GM12878 (cell line): ENCODE results near the gene ATP6V1A. TPM values are rescaled to one million over a fixed set of nuclear protein-coding genes. Genes with fewer than 3 reads are reported as not detected.

Source experiments
- ATAC-seq: fragments of 200-7000 bp; cut with Tn5 transposase; 3 replicates; pipeline ENCODE4 v1.9.1; 2020; ENCODE audit warnings: mild to moderate bottlenecking, moderate library complexity
- BruUV-seq: library from RNA; stranded (reverse); fragments of 400-500 nt; replicated peaks from 2 replicates; lab custom pipeline; 2021; lab: Mats Ljungman, UMichigan
- CTCF ChIA-PET: fragments of 300-600 bp; sonication (Branson Sonifier 250); formaldehyde crosslinking; extraction: SDS; loops from one replicate; lab custom pipeline; 2021; ENCODE audit warnings: inconsistent platforms; lab: Yijun Ruan, JAX
- POLR2A ChIA-PET: fragments of 350-600 bp; formaldehyde crosslinking; extraction: SDS; loops from one replicate; lab custom pipeline; 2021; ENCODE audit warnings: inconsistent platforms; lab: Charles Lee
- RAD21 ChIA-PET: fragments of 300-600 bp; sonication (Branson Sonifier 250); formaldehyde crosslinking; loops from one replicate; lab custom pipeline; 2023; ENCODE audit warnings: antibody characterized with exemption; ENCODE audit not compliant: unreplicated experiment; lab: Charles Lee
- SMC1A ChIA-PET: fragments of 300-600 bp; sonication (Branson Sonifier 250); formaldehyde crosslinking; loops from one replicate; lab custom pipeline; 2023; ENCODE audit not compliant: unreplicated experiment, uncharacterized antibody; lab: Charles Lee
- DNase-seq: peaks from one replicate; pipeline ENCODE4 v3.0.0-alpha.2; 2011; ENCODE audit warnings: low read depth, low spot score
- FAIRE-seq: peaks from 3 replicates; lab custom pipeline; 2011; peaks lifted over from hg19 to GRCh38; lab: Jason Lieb, UNC
- H2AFZ ChIP-seq: 2 replicates; pipeline ENCODE4 v1.6.0; 2011; ENCODE audit warnings: low read depth, low read length, control low read depth; ENCODE audit not compliant: control insufficient read depth
- H3K27ac ChIP-seq: 2 replicates; pipeline ENCODE4 v1.5.1; 2011; ENCODE audit warnings: control low read depth; ENCODE audit not compliant: control insufficient read depth, insufficient read depth
- H3K27me3 ChIP-seq, 2 experiments: replicated peaks in 1 of 2; 2 replicates each; pipeline versions ENCODE4 v1.6.0 to v1.6.1; 2011; ENCODE audit warnings: low read length in 1 of 2; ENCODE audit not compliant: control insufficient read depth in 2 of 2, insufficient read depth in 2 of 2
- H3K36me3 ChIP-seq, 2 experiments: 2 replicates each; pipeline ENCODE4 v1.5.1; 2011; ENCODE audit warnings: low read length in 1 of 2; ENCODE audit not compliant: control insufficient read depth in 2 of 2, insufficient read depth in 2 of 2
- H3K4me1 ChIP-seq: 2 replicates; pipeline ENCODE4 v1.6.1; 2011; ENCODE audit warnings: mild to moderate bottlenecking, low read length, moderate library complexity, mixed read lengths; ENCODE audit not compliant: control insufficient read depth, insufficient read depth
- H3K4me2 ChIP-seq: 2 replicates; pipeline ENCODE4 v1.6.0; 2011; ENCODE audit warnings: control low read depth; ENCODE audit not compliant: control insufficient read depth, insufficient read depth
- H3K4me3 ChIP-seq: fragments of 200-600 bp; sonication (generic); 2 replicates; pipeline ENCODE4 v1.5.1; 2016
- H3K79me2 ChIP-seq: 2 replicates; pipeline ENCODE4 v1.6.0; 2011; ENCODE audit warnings: low read length; ENCODE audit not compliant: control insufficient read depth, insufficient read depth
- H3K9ac ChIP-seq: 2 replicates; pipeline ENCODE4 v1.8.0; 2011; ENCODE audit warnings: low read length, control low read depth, mixed read lengths; ENCODE audit not compliant: control insufficient read depth, insufficient read depth
- H3K9me3 ChIP-seq: replicated peaks from 3 replicates; pipeline ENCODE4 v1.5.1; 2011; ENCODE audit warnings: mild to moderate bottlenecking, low read length; ENCODE audit not compliant: control insufficient read depth, insufficient read depth
- H4K20me1 ChIP-seq: 2 replicates; pipeline ENCODE4 v1.6.0; 2011; ENCODE audit not compliant: control insufficient read depth, insufficient read depth
- CHD2 ChIP-seq: IDR thresholded peaks from 2 replicates; pipeline ENCODE4 v1.6.1; 2011; ENCODE audit warnings: low read depth, low read length, improper control_type of control experiment, borderline replicate concordance
- CTCF ChIP-seq, 3 experiments: IDR thresholded peaks in 2 of 3; conservative IDR thresholded peaks in 1 of 3; 2 replicates each; pipeline ENCODE4 v1.5.1; 2011; ENCODE audit warnings: low read depth in 3 of 3, low read length in 3 of 3, mild to moderate bottlenecking in 3 of 3, control low read depth in 2 of 3, moderate library complexity in 2 of 3, inconsistent platforms in 1 of 3, mixed read lengths in 1 of 3; ENCODE audit not compliant: control insufficient read depth in 2 of 3, insufficient read depth in 1 of 3; ENCODE audit errors: extremely low read depth in 1 of 3
- ESRRA ChIP-seq: IDR thresholded peaks from 2 replicates; pipeline ENCODE4 v1.6.1; 2012; ENCODE audit warnings: mild to moderate bottlenecking, low read length, improper control_type of control experiment
- ETV6 ChIP-seq, 2 experiments: fragments of 450-650 bp in 1 of 2; IDR thresholded peaks in 1 of 2; conservative IDR thresholded peaks in 1 of 2; 2 replicates each; pipeline ENCODE4 v1.6.1; 2014; ENCODE audit warnings: antibody characterized with exemption in 1 of 2, borderline replicate concordance in 1 of 2, low read depth in 1 of 2, mild to moderate bottlenecking in 1 of 2, moderate library complexity in 1 of 2
- GATAD2B ChIP-seq: fragments of 450-650 bp; conservative IDR thresholded peaks from 2 replicates; pipeline ENCODE4 v1.6.1; 2017; ENCODE audit warnings: low read depth, mild to moderate bottlenecking, moderate library complexity
- IKZF2 ChIP-seq, 2 experiments: fragments of 450-650 bp; IDR thresholded peaks; 2 replicates each; pipeline ENCODE4 v1.6.1; 2017; ENCODE audit warnings: mild to moderate bottlenecking in 2 of 2, moderate library complexity in 2 of 2
- MEF2B ChIP-seq: fragments of 450-650 bp; IDR thresholded peaks from 2 replicates; pipeline ENCODE4 v1.6.1; 2018; ENCODE audit warnings: mild to moderate bottlenecking, moderate library complexity; ENCODE audit not compliant: partially characterized antibody, poor library complexity, severe bottlenecking
- NR2C1 ChIP-seq: fragments of 450-650 bp; IDR thresholded peaks from 2 replicates; pipeline ENCODE4 v1.6.1; 2017; ENCODE audit warnings: antibody characterized with exemption, mild to moderate bottlenecking, moderate library complexity
- NR2F1 ChIP-seq: fragments of 450-650 bp; conservative IDR thresholded peaks from 2 replicates; pipeline ENCODE4 v1.6.1; 2017; ENCODE audit warnings: mild to moderate bottlenecking
- POLR2A ChIP-seq: IDR thresholded peaks from 2 replicates; pipeline ENCODE4 v1.6.1; 2011; ENCODE audit warnings: low read depth, mild to moderate bottlenecking, low read length
- POU2F2 ChIP-seq: IDR thresholded peaks from 3 replicates; pipeline ENCODE4 v1.6.1; 2011; ENCODE audit warnings: low read depth, mild to moderate bottlenecking, low read length, borderline replicate concordance
- RAD21 ChIP-seq: IDR thresholded peaks from 2 replicates; pipeline ENCODE4 v1.6.1; 2011; ENCODE audit warnings: mild to moderate bottlenecking, low read depth, low read length, moderate library complexity; ENCODE audit not compliant: insufficient read depth
- RB1 ChIP-seq: fragments of 450-650 bp; formaldehyde crosslinking; IDR thresholded peaks from 2 replicates; pipeline ENCODE4 v1.6.1; 2017; ENCODE audit warnings: mild to moderate bottlenecking, borderline replicate concordance
- RCOR1 ChIP-seq: conservative IDR thresholded peaks from 2 replicates; pipeline ENCODE4 v1.6.1; 2012; ENCODE audit warnings: low read depth, low read length, improper control_type of control experiment
- SPI1 ChIP-seq: IDR thresholded peaks from 2 replicates; pipeline ENCODE4 v1.6.1; 2011; ENCODE audit warnings: low read depth, mild to moderate bottlenecking, low read length, moderate library complexity, borderline replicate concordance; ENCODE audit not compliant: insufficient read depth
- STAT3 ChIP-seq: IDR thresholded peaks from 2 replicates; pipeline ENCODE4 v1.6.1; 2011; ENCODE audit warnings: low read depth, low read length, improper control_type of control experiment
- TBL1XR1 ChIP-seq: IDR thresholded peaks from 2 replicates; pipeline ENCODE4 v1.6.1; 2012; ENCODE audit warnings: low read depth, low read length, improper control_type of control experiment
- TCF12 ChIP-seq: IDR thresholded peaks from 2 replicates; pipeline ENCODE4 v1.6.1; 2011; ENCODE audit warnings: low read depth, mild to moderate bottlenecking, low read length
- TCF3 ChIP-seq: IDR thresholded peaks from 2 replicates; pipeline ENCODE4 v1.6.1; 2012; ENCODE audit warnings: low read depth, mild to moderate bottlenecking, low read length, borderline replicate concordance; ENCODE audit not compliant: insufficient read depth
- WRNIP1 ChIP-seq: IDR thresholded peaks from 2 replicates; pipeline ENCODE4 v1.6.1; 2011; ENCODE audit warnings: low read depth, low read length, improper control_type of control experiment, borderline replicate concordance
- YY1 ChIP-seq: IDR thresholded peaks from 2 replicates; pipeline ENCODE4 v1.6.1; 2011; ENCODE audit warnings: low read depth, mild to moderate bottlenecking, low read length
- WGBS: methylation state at CpG from one replicate; pipeline ENCODE4 v1.1.6; 2016; ENCODE audit warnings: low lambda C conversion rate; ENCODE audit not compliant: insufficient replicate concordance, insufficient coverage; ENCODE audit errors: missing lambda C conversion rate; 5-methylcytosine and 5-hydroxymethylcytosine counted together
- in situ Hi-C: fragments of 300-500 bp; cut with MboI; formaldehyde crosslinking; loops from 9 replicates; pipeline ENCODE4 v1.14.3; 2018; ENCODE audit warnings: mixed read lengths
- intact Hi-C: fragments of 100-400 bp; cut with micrococcal nuclease; formaldehyde crosslinking; loops from one replicate; pipeline ENCODE4 v1.14.2; 2022; ENCODE audit not compliant: unreplicated experiment
- polyA plus RNA-seq, 11 experiments: library from polyadenylated mRNA; depleted of rRNA in 4 of 11; unstranded in 6 of 11; stranded (reverse) in 5 of 11; fragments of >200 nt; fragmentation: Nextera tagmentation in 4 of 11; fragmentation: Illumina TruSeq in 1 of 11; extraction: Ambion mirVana in 4 of 11; extraction: Trizol in 1 of 11; gene quantifications; 1 replicate in 1 of 11; 2 replicates in 10 of 11; pipeline versions ENCODE4 v1.2.1 to v1.2.3, GENCODE V29; 2011 to 2016; ENCODE audit warnings: inconsistent platforms in 2 of 11, missing spikeins in 2 of 11, low read depth in 1 of 11
- total RNA-seq, 4 experiments: library from RNA; depleted of rRNA in 3 of 4; stranded (reverse); fragments of >200 nt in 3 of 4; fragmentation: Illumina TruSeq in 1 of 4; extraction: Trizol in 1 of 4; gene quantifications; 2 replicates each; pipeline versions ENCODE4 v1.2.1 to v1.2.3, GENCODE V29; 2013 to 2021

Gene ATP6V1A
- total and polyA plus RNA-seq, 10 of the 15 experiments (the other 5 are each of a cell fraction or from before 2014, with no cell fraction given): 22.4 to 65.8 (median 47.7) TPM

DNA sequence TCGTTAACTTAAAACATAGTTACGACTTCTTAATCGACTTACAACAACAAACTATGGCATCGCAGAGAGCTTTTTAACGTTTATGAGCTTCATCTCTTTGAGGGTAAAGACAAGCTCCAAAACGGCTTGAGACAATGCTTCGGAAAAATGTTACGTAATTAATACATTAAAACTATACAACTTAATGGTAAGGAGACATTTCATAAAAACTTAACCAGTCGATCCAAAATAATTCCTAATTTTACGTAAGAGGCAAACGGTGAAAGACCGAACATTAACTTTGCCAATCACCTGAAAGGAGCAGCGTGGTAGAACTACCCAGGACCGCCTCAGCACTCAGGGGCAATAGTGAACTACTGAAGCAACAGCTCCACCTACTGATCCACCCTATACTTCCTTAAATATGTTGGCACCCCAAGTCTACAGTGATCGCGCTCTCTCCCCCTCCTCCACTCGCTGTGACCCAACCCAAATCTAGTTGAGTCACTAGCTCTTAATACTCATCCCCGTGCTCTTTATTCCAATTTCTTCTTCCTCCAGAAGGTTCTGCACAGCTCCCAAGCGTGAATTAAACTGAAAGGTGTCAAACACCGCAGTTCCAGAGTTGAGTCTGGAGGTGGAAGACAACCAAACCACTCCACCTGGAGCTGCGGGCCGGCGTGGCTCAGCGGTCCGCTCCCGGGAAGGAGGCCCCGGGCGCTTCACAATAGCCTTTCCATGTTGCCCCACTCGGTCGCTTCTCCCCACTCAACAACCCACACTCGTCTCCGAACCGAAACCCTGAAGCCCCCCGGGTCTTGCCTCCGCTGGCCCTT, 1.7 kb upstream of the ATP6V1A start:
- H3K4me3 ChIP-seq: peak overlapping the region; percentile 70
- ChIA-PET RAD21 (interaction anchor here (0.7 to 3.6 kb wide), 27 partner anchors 10 to 253 kb away, joined by 3 to 48 read pairs (median 5); partner anchors contain the start of genes SPICE1 and USF3), POLR2A (interaction anchor here (0.7 to 4.5 kb wide), 16 partner anchors 11 to 250 kb away, joined by 3 to 30 read pairs (median 5); partner anchors contain the start of gene USF3), SMC1A (interaction anchor here (0.7 to 5.5 kb wide), 32 partner anchors 8 to 252 kb away, joined by 3 to 55 read pairs (median 3); partner anchors contain the start of genes SPICE1 and USF3), CTCF (interaction anchor here (0.7 to 9.8 kb wide), 34 partner anchors 9 to 546 kb away, joined by 3 to 72 read pairs (median 6); partner anchors contain the start of gene GRAMD1C)
- in situ Hi-C loops (loop anchor here (5.0 to 10.0 kb wide), 2 partner anchors 250 to 307 kb away; no protein-coding TSS in a partner anchor), intact Hi-C loops (loop anchor here (2.0 to 10.0 kb wide), 3 partner anchors 250 to 710 kb away; no protein-coding TSS in a partner anchor)
- H3K9me3 ChIP-seq: no peaks in the 10 kb centered on the region
- DNase-seq (peak; percentile 72), FAIRE-seq (peak; percentile 89), ATAC-seq (peak; percentile 75)
- peaks cover 88% of the 10 kb centered on the region for H3K79me2 ChIP-seq
- 2% methylated on average over 35 of the region's 35 CpGs for WGBS
- no peaks in the 10 kb centered on the region for H3K36me3 ChIP-seq
- no TSS peak for BruUV-seq
- peak overlapping the region; percentile 93 for H2AFZ ChIP-seq
- peak overlapping the region; percentile 95 for H3K27ac ChIP-seq
- H3K27me3 ChIP-seq: no peaks in the 10 kb centered on the region
- peak overlapping the region; percentile 81 for H3K4me2 ChIP-seq
- H3K9ac ChIP-seq: peak overlapping the region; percentile 91
- no peaks in the 10 kb centered on the region for H4K20me1 ChIP-seq
- 0 out of 2 replicates have a peak, but pooled peaks cover 3% of the 10 kb centered on the region for H3K4me1 ChIP-seq
- TF ChIP-seq ESRRA: no peak
- TF ChIP-seq SPI1: no peak
- TF ChIP-seq IKZF2 (IDR thresholded peaks at IDR 0.05): peak; percentile 47 to 56; a peak in 3 of 4 replicates
- peak; percentile 45; the same call in 1 of the 2 replicates for TF ChIP-seq GATAD2B
- no peak for TF ChIP-seq NR2F1
- peak; percentile 24 for TF ChIP-seq MEF2B
- TF ChIP-seq WRNIP1: 0 out of 2 replicates have a peak, but pooled peaks have one; percentile 77
- 0 out of 2 replicates have a peak, but pooled peaks have one; percentile 44 for TF ChIP-seq TBL1XR1
- TF ChIP-seq RAD21: peak; percentile 70
- 0 out of 2 replicates have a peak, but pooled peaks have one; percentile 18 for TF ChIP-seq YY1
- 0 out of 2 replicates have a peak, but pooled peaks have one; percentile 77 for TF ChIP-seq STAT3
- TF ChIP-seq POU2F2: peak; percentile 41; the same call in 1 of the 3 replicates
- peak; percentile 44; the same call in 1 of the 2 replicates for TF ChIP-seq NR2C1
- 0 out of 2 replicates have a peak, but pooled peaks have one; percentile 13 for TF ChIP-seq TCF3
- 0 out of 2 replicates have a peak, but pooled peaks have one; percentile 6 for TF ChIP-seq TCF12
- 0 out of 2 replicates have a peak, but pooled peaks have one; percentile 14 for TF ChIP-seq RCOR1
- peak; percentile 62; the same call in 1 of the 2 replicates for TF ChIP-seq CHD2
- TF ChIP-seq POLR2A: 0 out of 2 replicates have a peak, but pooled peaks have one; percentile 24
- TF ChIP-seq CTCF (IDR thresholded peaks at IDR 0.05 in 2 of 3, conservative IDR thresholded peaks at IDR 0.05 in 1 of 3; ENCODE audit: control insufficient read depth in 2 of 3, extremely low read depth in 1 of 3, insufficient read depth in 1 of 3, low read depth in 3 of 3, low read length in 3 of 3): peak; percentile 72 to 87 (median 73); a peak in 5 of 6 replicates
- TF ChIP-seq ETV6 (conservative IDR thresholded peaks at IDR 0.05 in 1 of 2, IDR thresholded peaks at IDR 0.05 in 1 of 2; ENCODE audit: borderline replicate concordance in 1 of 2, low read depth in 1 of 2): no peak
- 0 out of 2 replicates have a peak, but pooled peaks have one; percentile 37 for TF ChIP-seq RB1
